KMS-11 (cell line): Measurements from ENCODE around the gene NME7.
"Not testable (repeated sequence)": the region's sequence is repeated elsewhere in the genome, so short reads cannot be mapped to it uniquely, and the experiment has no call there.

Experiments
- H2AFZ ChIP-seq: fragments of 200-600 bp; sonication (generic); 2 replicates; pipeline ENCODE4 v1.6.1; 2016; ENCODE audit warnings: antibody characterized with exemption, mixed run types, low read depth
- H3K27ac ChIP-seq: fragments of 200-600 bp; sonication (generic); 2 replicates; pipeline ENCODE4 v1.6.1; 2016; ENCODE audit warnings: mild to moderate bottlenecking, mixed run types
- H3K27me3 ChIP-seq: fragments of 200-600 bp; sonication (generic); 2 replicates; pipeline ENCODE4 v1.6.1; 2017; ENCODE audit warnings: mild to moderate bottlenecking, low read depth, mixed run types, moderate library complexity; ENCODE audit not compliant: insufficient read depth
- H3K36me3 ChIP-seq: fragments of 200-600 bp; sonication (generic); 2 replicates; pipeline ENCODE4 v1.6.1; 2017; ENCODE audit warnings: mild to moderate bottlenecking, mixed run types; ENCODE audit not compliant: insufficient read depth
- H3K4me1 ChIP-seq: fragments of 200-600 bp; sonication (generic); 2 replicates; pipeline ENCODE4 v1.6.1; 2016; ENCODE audit warnings: mild to moderate bottlenecking, low read depth, mixed run types; ENCODE audit not compliant: poor library complexity, severe bottlenecking
- H3K4me2 ChIP-seq: fragments of 200-600 bp; sonication (generic); 2 replicates; pipeline ENCODE4 v1.7.0; 2016; ENCODE audit warnings: mild to moderate bottlenecking, mixed run types
- H3K4me3 ChIP-seq: fragments of 200-600 bp; sonication (generic); IDR thresholded peaks from 2 replicates; pipeline ENCODE4 v1.6.1; 2017; ENCODE audit warnings: low read depth, low read length, mixed read lengths; ENCODE audit not compliant: insufficient read depth
- H3K79me2 ChIP-seq: fragments of 200-600 bp; sonication (generic); 2 replicates; pipeline ENCODE4 v1.6.1; 2016; ENCODE audit warnings: low read depth, mixed run types; ENCODE audit not compliant: insufficient read depth
- H3K9ac ChIP-seq: fragments of 200-600 bp; sonication (generic); 2 replicates; pipeline ENCODE4 v1.6.1; 2016; ENCODE audit warnings: mild to moderate bottlenecking, mixed run types
- H4K20me1 ChIP-seq: fragments of 200-600 bp; sonication (generic); 2 replicates; pipeline ENCODE4 v1.6.1; 2016; ENCODE audit warnings: mild to moderate bottlenecking, mixed run types; ENCODE audit not compliant: insufficient read depth
- CTCF ChIP-seq: fragments of 200-600 bp; sonication (generic); conservative IDR thresholded peaks from 2 replicates; pipeline ENCODE4 v1.6.1; 2017; ENCODE audit warnings: low read depth, mild to moderate bottlenecking, antibody characterized with exemption, low read length, moderate library complexity, mixed read lengths

The NME7 gene

GRCh38 chr1:169180174-169180573, 187.4 kb downstream of the NME7 start:
- no peak for TF ChIP-seq CTCF
- H3K36me3 ChIP-seq: no peaks in the 10 kb centered on the region
- no peak overlapping the region for H2AFZ ChIP-seq
- no peaks in the 10 kb centered on the region for H3K27me3 ChIP-seq
- H3K4me2 ChIP-seq: no peak overlapping the region
- no peaks in the 10 kb centered on the region for H3K4me1 ChIP-seq
- no peak overlapping the region for H3K27ac ChIP-seq
- H3K4me3 ChIP-seq: no peak overlapping the region
- no peak overlapping the region for H3K9ac ChIP-seq
- no peaks in the 10 kb centered on the region for H4K20me1 ChIP-seq
- no peaks in the 10 kb centered on the region for H3K79me2 ChIP-seq

- not testable (repeated sequence) for H2AFZ ChIP-seq, H3K36me3 ChIP-seq, H3K27ac ChIP-seq, H4K20me1 ChIP-seq, H3K4me1 ChIP-seq, H3K4me3 ChIP-seq, H3K9ac ChIP-seq, H3K79me2 ChIP-seq, H3K27me3 ChIP-seq, H3K4me2 ChIP-seq
These were observed 188.2 kb downstream of the NME7 start for GRCh38 chr1:169179431-169179830.

- no peak overlapping the region for H3K4me2 ChIP-seq
- no peak for TF ChIP-seq CTCF
- H4K20me1 ChIP-seq: no peaks in the 10 kb centered on the region
- no peak overlapping the region for H3K27ac ChIP-seq
- no peaks in the 10 kb centered on the region for H3K36me3 ChIP-seq
- H3K27me3 ChIP-seq: no peaks in the 10 kb centered on the region
- H3K79me2 ChIP-seq: no peaks in the 10 kb centered on the region
- H3K4me1 ChIP-seq: no peaks in the 10 kb centered on the region
- H3K4me3 ChIP-seq: no peak overlapping the region
- no peak overlapping the region for H2AFZ ChIP-seq
- H3K9ac ChIP-seq: no peak overlapping the region
These were observed 192.1 kb downstream of the NME7 start for GRCh38 chr1:169175461-169175860.

DNA sequence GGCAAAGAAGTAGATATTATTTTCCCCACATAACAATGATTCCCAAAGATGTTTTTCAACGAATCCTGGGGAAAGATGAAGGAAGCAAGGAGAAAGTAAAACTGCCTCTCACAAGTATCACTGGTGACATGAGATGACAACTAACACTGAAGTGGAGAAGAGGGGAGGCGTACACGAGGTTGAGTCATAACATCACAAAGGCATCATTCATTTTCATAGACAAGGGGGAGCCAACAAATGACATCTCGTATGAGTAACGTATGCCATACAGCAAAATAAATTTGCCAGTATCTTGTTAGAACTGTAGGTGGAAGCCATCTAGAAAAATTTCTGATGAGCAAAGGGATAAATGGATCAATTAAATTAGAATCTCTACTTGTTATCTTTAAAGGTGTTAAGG, 204.5 kb downstream of the NME7 start:
- no peak overlapping the region for H3K9ac ChIP-seq
- TF ChIP-seq CTCF: no peak
- no peak overlapping the region for H3K4me2 ChIP-seq
- H3K36me3 ChIP-seq: no peaks in the 10 kb centered on the region
- no peaks in the 10 kb centered on the region for H3K4me1 ChIP-seq
- no peak overlapping the region for H2AFZ ChIP-seq
- H4K20me1 ChIP-seq: no peaks in the 10 kb centered on the region
- no peaks in the 10 kb centered on the region for H3K27me3 ChIP-seq
- H3K4me3 ChIP-seq: no peak overlapping the region
- no peaks in the 10 kb centered on the region for H3K79me2 ChIP-seq
- H3K27ac ChIP-seq: no peak overlapping the region

- Histone ChIP-seq H3K36me3 (no peaks in the 10 kb centered on the region), H3K27ac (no peak overlapping the region), H3K4me1 (no peaks in the 10 kb centered on the region), H2AFZ (no peak overlapping the region), H3K4me2 (no peak overlapping the region), H3K4me3 (no peak overlapping the region), H3K9ac (no peak overlapping the region), H4K20me1 (no peaks in the 10 kb centered on the region), H3K79me2 (no peaks in the 10 kb centered on the region), H3K27me3 (no peaks in the 10 kb centered on the region)
- TF ChIP-seq CTCF: no peak
These were observed 206.0 kb downstream of the NME7 start for GRCh38 chr1:169161496-169162194.
